T-helper 1 cell treated with Interleukin-12 subunit alpha and Interleukin-12 subunit beta and Interleukin-4 antibody, amounts not matched to agents 30 μg/mL and 1 μg/mL, for 36 hours (primary cell): Measurements from ENCODE around the gene OPN1SW.

Source experiments
- H3K27ac Mint-ChIP-seq: one replicate; pipeline ENCODE4 v1.8.0; 2021; ENCODE audit warnings: mild to moderate bottlenecking, mixed read lengths
- H3K27me3 Mint-ChIP-seq: one replicate; pipeline ENCODE4 v1.8.0; 2021; ENCODE audit warnings: low read depth, mixed read lengths
- H3K36me3 Mint-ChIP-seq: one replicate; pipeline ENCODE4 v1.8.0; 2021; ENCODE audit warnings: low read depth, mixed read lengths
- H3K4me1 Mint-ChIP-seq: one replicate; pipeline ENCODE4 v1.8.0; 2021; ENCODE audit warnings: low read depth, mixed read lengths
- H3K4me3 Mint-ChIP-seq: one replicate; pipeline ENCODE4 v1.8.0; 2021; ENCODE audit warnings: mild to moderate bottlenecking, moderate library complexity, mixed read lengths
- H3K9me3 Mint-ChIP-seq: one replicate; pipeline ENCODE4 v1.8.0; 2021; ENCODE audit warnings: mixed read lengths

Gene OPN1SW

DNA sequence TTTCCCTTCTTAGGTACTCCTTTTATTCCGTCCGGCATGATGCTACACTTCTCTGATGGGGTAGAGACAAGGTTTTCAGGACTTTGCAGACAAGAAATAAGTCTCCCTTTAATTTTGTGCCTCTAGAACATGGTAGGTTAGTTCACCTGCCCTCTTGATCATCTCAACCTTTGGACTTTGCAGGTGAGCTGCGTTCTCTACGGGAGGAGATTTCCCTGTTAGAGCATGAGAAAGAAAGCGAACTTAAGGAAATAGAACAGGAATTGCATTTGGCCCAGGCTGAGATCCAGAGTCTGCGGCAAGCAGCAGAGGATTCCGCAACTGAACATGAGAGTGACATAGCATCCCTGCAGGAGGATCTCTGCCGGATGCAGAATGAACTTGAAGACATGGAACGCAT lies 25.4 kb upstream of the OPN1SW start:
- peaks cover 3% of the 10 kb centered on the region for H3K27me3 Mint-ChIP-seq
- H3K36me3 Mint-ChIP-seq = no peaks in the 10 kb centered on the region
- no peaks in the 10 kb centered on the region for H3K4me1 Mint-ChIP-seq
- no peak overlapping the region for H3K27ac Mint-ChIP-seq
- H3K9me3 Mint-ChIP-seq = no peaks in the 10 kb centered on the region
- no peak overlapping the region for H3K4me3 Mint-ChIP-seq

DNA sequence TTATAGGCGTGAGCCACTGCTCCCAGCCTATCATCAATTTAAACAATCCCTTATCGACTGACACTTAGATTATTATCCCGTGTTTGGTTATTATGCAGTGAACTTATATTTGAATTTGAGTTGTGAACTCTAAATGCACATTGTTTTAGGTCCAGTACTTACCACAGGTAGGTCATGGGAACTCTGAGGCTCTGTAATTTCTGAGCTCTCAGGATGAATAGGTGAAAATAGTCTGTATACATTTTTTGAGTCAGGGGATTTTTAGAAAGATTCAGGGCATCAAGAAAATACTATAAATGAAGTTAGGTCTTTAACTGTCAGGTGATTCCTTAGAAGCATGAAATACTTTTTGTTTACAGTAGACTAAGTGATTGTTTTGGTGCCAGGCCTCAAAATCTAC lies 25.0 kb upstream of the OPN1SW start:
- Mint-ChIP-seq H3K4me1 (no peaks in the 10 kb centered on the region), H3K9me3 (no peaks in the 10 kb centered on the region), H3K36me3 (no peaks in the 10 kb centered on the region), H3K4me3 (no peak overlapping the region), H3K27me3 (peaks cover 3% of the 10 kb centered on the region), H3K27ac (no peak overlapping the region)

DNA sequence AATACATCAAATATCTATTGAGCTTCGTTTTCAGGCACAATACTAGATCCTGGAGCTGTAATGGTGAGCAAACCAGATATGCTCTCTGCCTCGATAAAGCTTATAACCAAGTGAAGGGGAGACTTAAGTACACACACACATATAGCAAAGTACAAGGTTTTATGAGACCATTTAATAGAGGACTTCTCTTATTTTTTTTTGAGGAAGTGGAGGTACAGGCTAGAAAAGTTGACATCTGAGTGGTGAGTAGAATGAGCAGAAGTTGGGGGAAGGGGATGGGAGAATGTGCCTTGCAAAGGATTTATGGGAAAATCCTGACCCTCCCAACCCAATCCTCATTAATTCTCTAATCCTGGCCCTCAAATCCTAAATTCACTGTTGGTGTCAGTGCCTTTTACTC lies 23.9 kb upstream of the OPN1SW start:
- Mint-ChIP-seq H3K36me3 (no peaks in the 10 kb centered on the region), H3K9me3 (no peaks in the 10 kb centered on the region), H3K27me3 (peaks cover 3% of the 10 kb centered on the region), H3K27ac (no peak overlapping the region), H3K4me1 (no peaks in the 10 kb centered on the region), H3K4me3 (no peak overlapping the region)

DNA sequence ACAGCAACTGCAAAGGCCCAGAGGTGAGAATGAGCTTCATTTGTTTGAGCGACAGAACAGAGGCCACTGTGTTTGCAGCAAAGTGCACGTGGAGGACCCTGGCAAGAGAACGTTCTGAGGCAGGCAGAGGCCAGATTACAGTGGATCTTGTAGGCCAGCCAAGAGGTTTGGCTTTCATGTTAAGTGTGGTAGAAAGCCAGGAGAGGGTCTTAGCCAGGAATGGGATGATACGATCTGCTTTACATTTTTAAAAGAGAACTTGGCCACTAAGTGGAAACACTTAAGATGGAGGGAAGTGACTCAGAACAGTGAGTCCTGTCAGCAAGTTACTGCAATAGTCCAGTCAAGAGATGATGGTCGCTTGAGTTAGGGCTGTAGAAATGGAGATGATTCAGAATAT lies 20.7 kb upstream of the OPN1SW start:
- H3K9me3 Mint-ChIP-seq = no peaks in the 10 kb centered on the region
- H3K36me3 Mint-ChIP-seq = no peaks in the 10 kb centered on the region
- peaks cover 7% of the 10 kb centered on the region for H3K27me3 Mint-ChIP-seq
- H3K4me3 Mint-ChIP-seq = no peak overlapping the region
- no peak overlapping the region for H3K27ac Mint-ChIP-seq
- H3K4me1 Mint-ChIP-seq = peaks cover 4% of the 10 kb centered on the region

DNA sequence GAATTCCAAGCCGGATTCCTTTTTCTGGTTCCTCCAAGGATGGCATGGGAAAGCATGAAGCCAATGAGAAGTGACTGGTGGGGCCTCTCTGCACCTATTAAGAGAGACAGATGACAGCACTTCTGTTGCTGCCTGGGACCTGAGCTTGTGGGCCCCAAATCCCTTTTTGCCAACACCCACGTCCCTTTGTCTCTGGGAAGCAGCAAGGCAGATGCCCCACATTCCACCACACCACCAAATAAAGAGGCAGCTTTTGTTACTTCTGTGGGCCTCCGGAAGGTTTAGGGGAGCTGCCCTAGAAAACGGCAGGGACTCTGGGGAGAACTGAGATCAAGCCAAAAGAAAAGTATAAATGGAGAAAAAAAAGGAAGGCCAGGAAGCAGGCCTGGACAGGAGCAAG lies 19.5 kb upstream of the OPN1SW start:
- H3K4me3 Mint-ChIP-seq = no peak overlapping the region
- H3K4me1 Mint-ChIP-seq = peaks cover 4% of the 10 kb centered on the region
- H3K9me3 Mint-ChIP-seq = no peaks in the 10 kb centered on the region
- H3K27ac Mint-ChIP-seq = no peak overlapping the region
- peaks cover 8% of the 10 kb centered on the region for H3K27me3 Mint-ChIP-seq
- H3K36me3 Mint-ChIP-seq = no peaks in the 10 kb centered on the region

DNA sequence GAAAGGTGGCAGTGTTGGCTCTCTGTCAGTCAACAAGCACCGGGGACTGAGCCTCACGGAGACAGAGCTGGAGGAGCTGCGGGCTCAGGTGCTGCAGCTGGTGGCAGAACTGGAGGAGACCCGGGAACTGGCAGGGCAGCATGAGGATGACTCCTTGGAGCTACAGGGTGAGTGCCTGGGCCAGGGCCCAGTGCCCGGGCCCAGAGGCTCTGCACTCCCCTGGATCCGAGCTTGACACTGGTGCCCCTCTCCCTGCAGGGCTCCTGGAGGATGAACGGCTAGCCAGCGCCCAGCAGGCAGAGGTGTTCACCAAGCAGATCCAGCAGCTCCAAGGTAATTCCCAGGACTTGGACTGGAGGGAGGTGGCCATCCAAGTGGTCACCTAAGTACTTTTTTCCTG lies 18.8 kb upstream of the OPN1SW start:
- no peak overlapping the region for H3K27ac Mint-ChIP-seq
- no peaks in the 10 kb centered on the region for H3K36me3 Mint-ChIP-seq
- H3K27me3 Mint-ChIP-seq = peaks cover 15% of the 10 kb centered on the region
- H3K4me1 Mint-ChIP-seq = peaks cover 4% of the 10 kb centered on the region
- H3K4me3 Mint-ChIP-seq = no peak overlapping the region
- H3K9me3 Mint-ChIP-seq = no peaks in the 10 kb centered on the region

DNA sequence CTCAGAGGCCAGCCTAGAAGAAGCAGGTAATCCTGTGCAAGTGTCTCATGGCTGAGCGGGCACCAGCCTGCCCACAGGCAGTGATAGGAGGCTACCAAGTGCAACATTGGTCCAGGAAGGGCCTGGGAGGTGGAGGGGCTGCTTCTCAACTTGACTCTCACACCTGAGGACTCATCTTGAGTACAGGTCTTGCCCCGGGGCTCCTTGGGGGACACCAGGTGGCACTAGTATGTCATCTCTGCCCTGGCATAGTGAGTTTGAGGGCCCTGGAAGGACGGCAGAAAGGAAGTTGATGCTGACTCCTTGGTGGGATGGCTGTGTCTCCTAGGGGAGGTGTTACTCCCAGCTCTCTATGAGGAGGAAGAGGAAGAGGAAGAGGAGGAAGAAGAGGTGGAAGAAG lies 18.4 kb upstream of the OPN1SW start:
- H3K4me3 Mint-ChIP-seq = no peak overlapping the region
- H3K27ac Mint-ChIP-seq = no peak overlapping the region
- H3K9me3 Mint-ChIP-seq = no peaks in the 10 kb centered on the region
- no peaks in the 10 kb centered on the region for H3K36me3 Mint-ChIP-seq
- peaks cover 4% of the 10 kb centered on the region for H3K4me1 Mint-ChIP-seq
- peaks cover 19% of the 10 kb centered on the region for H3K27me3 Mint-ChIP-seq

DNA sequence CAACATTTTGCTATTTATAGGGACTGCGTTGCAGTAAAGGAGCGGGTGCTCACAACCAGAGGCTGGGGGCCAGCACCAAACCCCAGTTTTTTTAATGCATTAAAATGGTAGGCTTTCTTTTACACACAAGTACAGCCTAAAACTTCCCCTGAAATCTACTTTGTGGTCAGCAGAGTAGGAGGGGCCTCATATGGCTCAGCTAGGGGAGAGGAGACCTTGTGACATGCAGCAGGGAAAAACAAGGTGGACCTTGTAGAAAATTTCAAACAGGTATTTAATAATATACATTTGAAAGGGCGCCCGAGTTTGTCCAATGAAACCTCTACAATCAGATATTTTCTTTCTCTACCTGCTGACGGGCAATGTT lies 17.6 kb upstream of the OPN1SW start:
- Mint-ChIP-seq H3K27me3 (peaks cover 28% of the 10 kb centered on the region), H3K4me3 (peak overlapping the region; percentile 42), H3K4me1 (peaks cover 4% of the 10 kb centered on the region), H3K36me3 (no peaks in the 10 kb centered on the region), H3K27ac (no peak overlapping the region), H3K9me3 (no peaks in the 10 kb centered on the region)

DNA sequence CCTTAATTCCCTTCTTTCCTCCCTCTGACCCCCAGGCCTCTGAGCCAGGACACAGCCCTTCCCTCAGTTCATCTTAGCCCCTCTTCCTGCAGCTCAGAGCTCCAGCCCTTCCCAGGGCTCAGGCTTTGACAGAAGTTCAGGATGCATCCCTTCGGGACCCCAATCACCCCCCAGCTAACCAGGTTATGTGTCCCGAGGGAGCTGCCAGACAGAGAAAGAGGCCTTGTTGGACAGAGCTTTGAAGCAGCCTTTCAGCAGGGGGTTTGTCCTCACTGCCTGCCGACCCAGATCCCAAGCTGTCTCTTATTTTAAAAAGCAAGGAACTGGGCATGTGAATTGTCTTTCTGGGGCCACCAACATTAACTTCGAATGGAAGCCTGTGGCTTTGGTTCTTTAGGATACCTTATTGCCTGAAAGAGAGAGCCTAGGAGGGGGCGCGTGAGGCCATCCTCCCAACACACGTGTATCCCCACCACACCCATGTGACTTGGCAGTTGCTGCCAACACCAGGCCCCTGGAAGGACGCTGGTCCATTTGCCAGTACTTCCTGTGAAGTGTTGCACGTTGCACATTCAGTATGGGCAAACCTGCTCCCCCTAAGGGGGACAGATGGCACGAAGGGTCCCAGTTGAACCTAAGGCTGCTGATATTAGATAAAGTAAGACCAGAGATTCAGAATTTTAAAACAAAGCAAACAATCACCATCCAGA lies 17.0 kb upstream of the OPN1SW start:
- no peaks in the 10 kb centered on the region for H3K36me3 Mint-ChIP-seq

DNA sequence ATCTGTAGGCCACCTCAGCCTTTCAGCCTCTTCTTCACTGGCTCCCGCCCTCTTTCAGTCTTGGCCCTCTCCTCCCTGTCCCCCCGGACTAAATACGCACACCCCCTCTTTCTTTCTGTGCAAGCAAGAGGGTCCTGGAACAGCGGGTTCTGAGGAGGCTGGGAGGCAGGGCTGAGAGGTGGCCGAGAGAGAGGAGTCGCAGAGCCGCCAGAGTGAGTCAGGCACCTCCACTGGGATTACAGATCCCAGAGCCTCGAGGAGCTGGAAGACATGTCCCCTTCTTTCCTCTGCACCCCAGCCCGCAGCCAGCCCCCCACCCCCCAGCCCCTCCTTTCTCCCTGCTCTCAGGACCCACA lies 16.4 kb upstream of the OPN1SW start:
- peaks cover 4% of the 10 kb centered on the region for H3K4me1 Mint-ChIP-seq
- peak overlapping the region; percentile 79 for H3K4me3 Mint-ChIP-seq
- no peak overlapping the region for H3K27ac Mint-ChIP-seq
- no peaks in the 10 kb centered on the region for H3K36me3 Mint-ChIP-seq
- H3K27me3 Mint-ChIP-seq = peaks cover 34% of the 10 kb centered on the region
- no peaks in the 10 kb centered on the region for H3K9me3 Mint-ChIP-seq

More for the DNA sequence above, 17.0 kb upstream of the OPN1SW start:
- Mint-ChIP-seq H3K4me3 (peak overlapping the region; percentile 42), H3K27ac (no peak overlapping the region), H3K9me3 (no peaks in the 10 kb centered on the region), H3K27me3 (peaks cover 30% of the 10 kb centered on the region), H3K4me1 (peaks cover 4% of the 10 kb centered on the region)

DNA sequence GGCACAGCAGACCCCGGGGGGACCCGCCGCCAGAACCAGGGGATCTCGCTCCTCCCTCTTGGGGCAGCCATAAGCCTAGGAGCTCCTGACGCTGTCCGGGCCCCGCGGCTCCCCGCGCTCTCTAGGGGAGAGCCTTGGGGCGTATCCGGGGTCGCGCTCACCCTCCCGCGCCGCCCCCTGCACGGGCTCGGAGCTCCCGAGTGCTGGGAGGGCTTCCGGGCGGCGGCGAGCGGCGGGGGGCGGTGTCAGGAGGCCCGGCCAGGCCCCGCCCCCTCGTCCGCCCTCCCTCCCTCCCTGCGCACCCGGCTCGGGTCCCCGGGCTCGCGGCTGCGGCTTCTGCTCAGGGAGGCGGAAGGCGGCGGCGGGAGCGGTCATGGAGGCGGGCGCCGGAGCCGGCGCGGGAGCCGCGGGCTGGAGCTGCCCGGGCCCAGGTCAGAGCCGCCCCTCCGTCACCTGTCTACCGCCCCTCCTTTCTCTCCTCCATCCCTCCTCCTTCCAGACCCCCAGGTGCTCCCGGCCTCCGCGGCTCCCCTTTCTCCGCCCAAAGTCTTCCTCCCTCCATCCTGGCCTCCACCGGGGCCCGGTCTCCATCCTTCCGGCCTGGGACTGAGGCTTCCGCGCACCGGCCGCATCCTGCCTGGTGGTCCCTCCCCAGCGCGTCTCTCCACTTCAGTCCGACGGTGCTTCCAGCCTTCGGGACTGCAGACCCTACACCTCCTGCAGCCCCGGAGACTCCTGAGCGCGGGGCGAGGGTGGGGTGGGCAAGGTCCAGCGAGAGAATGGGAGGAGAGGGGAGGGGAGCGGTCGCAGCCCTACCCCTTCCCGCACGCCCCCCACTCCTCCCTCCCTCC lies 15.8 kb upstream of the OPN1SW start, which contains the start of gene CCDC136:
Gene CCDC136, plus strand, starts transcription at position 848 of the 851 bp plus-strand sequence. CDS start 444 bp downstream, outside the sequence.
- Mint-ChIP-seq H3K4me1 (peaks cover 4% of the 10 kb centered on the region), H3K36me3 (no peaks in the 10 kb centered on the region), H3K27ac (no peak within 1 kb of the TSS), H3K9me3 (no peaks in the 10 kb centered on the region), H3K4me3 (peak within 1 kb of the TSS; percentile 79), H3K27me3 (peaks cover 39% of the 10 kb centered on the region)

DNA sequence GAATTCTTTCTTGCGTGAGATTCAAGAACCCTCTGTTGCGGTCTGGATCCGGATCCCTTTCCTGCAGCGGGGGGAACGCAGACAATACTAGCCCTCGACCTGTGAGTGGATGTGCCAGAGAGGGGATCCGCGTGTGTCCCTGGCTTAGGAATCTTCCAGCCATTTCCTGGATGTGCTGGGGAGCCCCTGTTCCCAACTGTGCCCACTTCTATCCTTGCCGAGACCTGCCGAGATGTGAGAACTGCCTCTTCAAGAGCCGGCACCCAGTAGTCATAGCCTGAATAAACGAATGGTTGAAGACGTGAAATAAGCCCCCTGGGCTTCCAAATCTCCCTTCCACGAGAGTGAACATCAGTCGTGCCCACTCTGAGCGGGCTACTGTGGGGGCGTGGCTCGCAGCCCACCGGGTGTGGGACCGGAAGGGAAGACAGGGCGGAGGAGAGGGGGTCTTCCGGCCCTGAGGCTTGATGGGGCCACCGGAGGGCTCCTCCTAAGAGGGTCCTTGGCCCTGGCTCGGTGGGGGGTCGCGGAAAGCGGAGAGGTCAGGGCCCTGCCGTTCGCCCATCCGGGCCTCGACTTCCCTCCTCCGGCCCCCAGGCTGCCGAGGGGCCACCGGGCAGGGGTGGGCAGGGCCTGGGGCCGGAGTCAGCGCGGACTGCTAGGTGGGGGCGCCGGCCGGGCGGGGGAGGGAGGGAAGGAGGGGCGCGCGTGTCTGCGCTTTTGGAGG lies 14.9 kb upstream of the OPN1SW start:
- Mint-ChIP-seq H3K27me3 (peaks cover 47% of the 10 kb centered on the region), H3K27ac (no peak overlapping the region), H3K4me3 (peak overlapping the region; percentile 76), H3K9me3 (no peaks in the 10 kb centered on the region), H3K36me3 (no peaks in the 10 kb centered on the region), H3K4me1 (peaks cover 4% of the 10 kb centered on the region)

DNA sequence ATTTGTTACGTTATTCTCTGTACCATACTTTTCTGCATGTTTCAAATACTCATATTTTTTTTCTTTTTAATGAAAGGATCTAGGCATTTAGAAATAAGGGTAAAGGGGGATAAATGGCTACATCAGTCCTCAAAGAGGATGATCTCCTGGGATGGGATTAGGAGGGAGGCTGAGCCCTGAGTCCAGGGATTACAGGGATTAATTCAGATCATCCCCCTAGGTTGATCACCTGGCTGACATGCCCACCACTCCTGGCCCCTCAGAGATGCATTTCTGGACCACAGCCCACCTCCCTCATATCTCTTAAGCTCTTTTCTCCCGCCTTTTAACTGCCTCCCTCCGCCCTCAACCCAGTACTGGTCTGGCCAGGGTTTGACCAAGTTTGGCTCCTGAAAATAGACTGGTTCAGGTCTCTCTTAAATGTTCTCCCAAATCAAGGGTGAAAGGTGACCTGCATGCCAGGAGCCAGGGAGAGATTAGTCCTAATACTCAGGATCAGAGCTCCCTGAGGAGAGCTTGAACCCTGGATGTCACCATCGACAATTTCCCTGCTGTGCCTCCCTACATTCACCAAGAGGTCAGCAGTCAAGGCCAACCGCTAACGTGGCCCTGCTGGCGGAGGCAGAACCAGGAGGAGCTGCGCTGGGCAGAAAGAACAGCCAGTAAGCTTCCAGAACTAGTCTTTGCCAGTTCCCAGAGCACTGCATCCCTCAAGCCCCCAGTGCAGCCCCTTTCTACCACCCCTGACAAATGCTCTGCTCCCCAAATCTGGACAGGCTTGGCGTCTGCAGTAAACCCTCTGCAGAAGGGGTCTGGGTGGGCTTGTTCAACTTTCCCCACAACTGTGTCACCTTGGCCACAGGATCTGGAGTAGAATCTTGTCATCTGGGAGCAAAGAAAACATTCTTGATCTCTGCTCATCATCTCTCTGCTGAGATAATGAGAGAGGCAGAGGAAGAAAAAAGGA lies 13.1 kb upstream of the OPN1SW start:
- peak overlapping the region; percentile 76 for H3K4me3 Mint-ChIP-seq
- H3K36me3 Mint-ChIP-seq = no peaks in the 10 kb centered on the region
- H3K27ac Mint-ChIP-seq = no peak overlapping the region
- no peaks in the 10 kb centered on the region for H3K9me3 Mint-ChIP-seq
- peaks cover 53% of the 10 kb centered on the region for H3K27me3 Mint-ChIP-seq
- peaks cover 3% of the 10 kb centered on the region for H3K4me1 Mint-ChIP-seq

DNA sequence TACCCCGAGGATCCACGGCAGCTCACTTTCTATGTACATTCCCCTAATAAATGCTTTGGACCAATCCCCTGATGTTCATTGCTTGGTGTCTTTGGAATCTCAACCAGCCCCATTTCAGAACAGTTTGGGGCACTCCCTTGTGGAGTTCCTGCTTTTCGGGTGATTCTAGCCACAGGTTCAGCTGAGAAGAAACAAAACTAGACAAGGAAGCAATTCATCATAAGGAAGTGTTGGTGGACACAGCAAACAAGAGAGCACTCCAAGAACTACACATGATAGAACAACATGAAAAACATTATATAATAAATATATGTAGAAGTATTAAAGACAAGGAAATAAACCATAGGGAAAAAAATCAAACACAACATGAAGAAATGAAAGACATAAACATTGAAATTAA lies 10.1 kb upstream of the OPN1SW start:
- H3K4me3 Mint-ChIP-seq = no peak overlapping the region
- no peaks in the 10 kb centered on the region for H3K9me3 Mint-ChIP-seq
- H3K27me3 Mint-ChIP-seq = peaks cover 53% of the 10 kb centered on the region
- H3K36me3 Mint-ChIP-seq = no peaks in the 10 kb centered on the region
- no peaks in the 10 kb centered on the region for H3K4me1 Mint-ChIP-seq
- H3K27ac Mint-ChIP-seq = no peak overlapping the region
